ENCODE results near the gene NOBOX. TPM values are rescaled to one million over a fixed set of nuclear protein-coding genes. Genes with fewer than 3 reads are reported as not detected.
"Not testable (repeated sequence)": the region's sequence is repeated elsewhere in the genome, so short reads cannot be mapped to it uniquely, and the experiment has no call there.

NOBOX gene
- total RNA-seq (not detected), polyA plus RNA-seq (not detected)
- long read RNA-seq, donor 1: 0 reads
- long read RNA-seq, donor 2: 0 reads
- long read RNA-seq, donor 3: 0 reads
- long read RNA-seq, donor 4: 0 reads

- Histone ChIP-seq H3K27ac (ENCODE audit: low read length) (no peak within 1 kb of the TSS), H3K27me3 (ENCODE audit: control insufficient read depth, insufficient read depth) (no peaks in the 10 kb centered on the region), H3K4me1 (ENCODE audit: control insufficient read depth, insufficient read depth, low read length) (no peaks in the 10 kb centered on the region), H3K9me3 (ENCODE audit: control insufficient read depth, low read length) (no peaks in the 10 kb centered on the region), H3K4me3 (ENCODE audit: low read length) (no peak within 1 kb of the TSS)
- 96% methylated on average over 39 of the region's 39 CpGs for WGBS
- ATAC-seq: no peak
- intact Hi-C loops (cut with DNase I): no loop called here
- peak in 1 of 3 donors; percentile 44 for DNase-seq
These were observed at the start of gene NOBOX for GRCh38 chr7:144403649-144404061. Gene NOBOX (minus strand): TSS chr7:144403693.

GRCh38 chr7:144452064-144452463, 48.6 kb upstream of the NOBOX start:
- H3K4me1 ChIP-seq (ENCODE audit: control insufficient read depth, insufficient read depth, low read length): no peaks in the 10 kb centered on the region
- ATAC-seq (no peak), DNase-seq (no peak)
- H3K27ac ChIP-seq (ENCODE audit: low read length): no peak overlapping the region
- no peaks in the 10 kb centered on the region for H3K27me3 ChIP-seq (ENCODE audit: control insufficient read depth, insufficient read depth)
- 92% methylated on average over 5 of the region's 5 CpGs for WGBS
- H3K9me3 ChIP-seq (ENCODE audit: control insufficient read depth, low read length): no peaks in the 10 kb centered on the region
- H3K4me3 ChIP-seq (ENCODE audit: low read length): no peak overlapping the region
- intact Hi-C loops (cut with DNase I): no loop called here

DNA sequence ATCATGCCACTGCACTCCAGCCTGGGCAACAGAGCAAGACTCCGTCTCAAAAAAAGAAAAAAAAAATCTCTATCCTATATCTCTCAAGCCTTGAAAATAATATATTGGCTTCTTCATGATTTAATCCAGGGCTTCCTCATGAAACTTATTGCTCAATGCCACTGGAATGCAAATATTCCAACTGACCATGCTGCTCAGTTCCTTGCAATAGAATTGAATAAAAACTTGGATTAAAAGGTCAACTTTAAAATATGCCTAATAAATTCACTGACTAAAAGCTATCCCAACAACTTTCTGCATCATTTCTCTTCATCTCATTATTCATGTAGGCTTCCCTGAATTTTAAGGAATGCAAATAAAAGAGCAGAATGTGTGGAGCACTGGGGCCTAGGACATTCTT, 42.1 kb upstream of the NOBOX start:
- 67% methylated on average over 1 of the region's 1 CpG for WGBS
- no peak overlapping the region for H3K27ac ChIP-seq (ENCODE audit: low read length)
- H3K4me3 ChIP-seq (ENCODE audit: low read length): no peak overlapping the region
- no peaks in the 10 kb centered on the region for H3K9me3 ChIP-seq (ENCODE audit: control insufficient read depth, low read length)
- no peak for ATAC-seq
- intact Hi-C loops (cut with DNase I): no loop called here
- no peak for DNase-seq
- no peaks in the 10 kb centered on the region for H3K27me3 ChIP-seq (ENCODE audit: control insufficient read depth, insufficient read depth)
- no peaks in the 10 kb centered on the region for H3K4me1 ChIP-seq (ENCODE audit: control insufficient read depth, insufficient read depth, low read length)

DNA sequence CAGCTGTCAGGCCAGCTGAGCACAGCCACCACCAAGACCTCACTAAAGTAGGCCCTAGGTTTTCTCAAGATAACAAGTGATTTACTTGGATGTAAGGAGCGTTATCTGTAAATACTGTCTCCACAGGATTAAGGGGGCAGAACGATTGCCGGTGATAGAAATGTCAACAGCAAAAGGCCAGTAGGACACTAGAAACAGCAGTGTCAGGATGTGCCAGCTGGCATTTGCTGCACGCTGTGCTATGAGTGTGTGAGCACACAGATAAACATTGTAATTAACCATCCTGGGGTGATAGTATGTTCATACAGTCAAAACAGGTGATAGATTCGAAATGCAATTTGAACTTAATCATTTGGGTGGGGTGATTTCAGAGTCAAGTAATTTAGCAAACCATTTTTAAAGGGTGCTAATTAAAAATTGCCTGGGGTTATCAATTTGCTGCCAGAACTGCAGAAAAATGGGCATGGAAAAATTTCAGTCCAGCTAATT, 36.3 kb upstream of the NOBOX start:
- H3K27me3 ChIP-seq (ENCODE audit: control insufficient read depth, insufficient read depth): no peaks in the 10 kb centered on the region
- H3K9me3 ChIP-seq (ENCODE audit: control insufficient read depth, low read length): no peaks in the 10 kb centered on the region
- intact Hi-C loops (cut with DNase I): no loop called here
- H3K27ac ChIP-seq (ENCODE audit: low read length): no peak overlapping the region
- DNase-seq: no peak
- no peak for ATAC-seq
- no peak overlapping the region for H3K4me3 ChIP-seq (ENCODE audit: low read length)
- H3K4me1 ChIP-seq (ENCODE audit: control insufficient read depth, insufficient read depth, low read length): no peaks in the 10 kb centered on the region
- WGBS: 20% methylated on average over 5 of the region's 5 CpGs

GRCh38 chr7:144438759-144439158, 35.3 kb upstream of the NOBOX start:
- Histone ChIP-seq H3K4me3 (ENCODE audit: low read length) (no peak overlapping the region), H3K27ac (ENCODE audit: low read length) (no peak overlapping the region), H3K9me3 (ENCODE audit: control insufficient read depth, low read length) (no peaks in the 10 kb centered on the region), H3K4me1 (ENCODE audit: control insufficient read depth, insufficient read depth, low read length) (no peaks in the 10 kb centered on the region), H3K27me3 (ENCODE audit: control insufficient read depth, insufficient read depth) (no peaks in the 10 kb centered on the region)
- no peak for ATAC-seq
- no peak for DNase-seq
- intact Hi-C loops (cut with DNase I): no loop called here
- WGBS: 90% methylated on average over 3 of the region's 3 CpGs

DNA sequence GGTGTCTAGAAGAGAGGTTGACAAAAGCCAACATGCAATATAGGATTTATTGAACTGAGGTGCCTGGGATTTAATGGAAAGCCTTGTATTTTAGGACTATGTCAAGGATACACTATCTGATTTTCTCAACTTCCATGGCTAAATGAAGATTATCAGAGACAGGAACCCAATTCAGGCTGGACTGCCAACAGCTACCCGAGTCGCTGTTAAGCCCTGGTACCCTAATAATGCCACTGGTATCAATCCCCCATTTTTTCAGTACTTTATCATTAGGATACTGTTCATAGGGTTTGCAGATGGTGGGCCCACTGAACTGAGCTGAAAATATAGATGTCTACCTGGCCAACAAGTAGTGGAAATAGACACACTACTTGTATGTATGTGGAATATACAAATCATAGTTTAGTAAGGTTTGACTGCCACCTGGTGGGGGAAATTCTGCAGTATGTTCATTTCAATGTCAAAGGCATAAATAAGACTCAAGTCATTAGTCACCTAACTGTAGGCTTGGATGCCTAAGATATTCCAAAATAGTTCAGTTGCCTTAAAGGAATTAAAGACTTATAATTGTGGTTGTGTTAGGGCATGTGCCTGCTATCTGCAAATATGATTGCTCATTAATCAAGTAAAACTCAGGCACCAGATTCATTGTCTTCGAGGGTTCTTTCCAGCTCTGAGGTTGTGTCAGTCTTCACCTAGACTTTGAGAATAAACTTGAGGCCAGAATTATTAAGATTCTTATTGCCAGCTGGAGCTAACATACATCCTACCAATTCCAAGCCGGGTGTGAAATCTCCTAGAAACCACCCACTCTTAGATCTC, 34.1 kb upstream of the NOBOX start:
- no peaks in the 10 kb centered on the region for H3K4me1 ChIP-seq (ENCODE audit: control insufficient read depth, insufficient read depth, low read length)
- H3K27me3 ChIP-seq (ENCODE audit: control insufficient read depth, insufficient read depth): no peaks in the 10 kb centered on the region
- no peak overlapping the region for H3K4me3 ChIP-seq (ENCODE audit: low read length)
- no peaks in the 10 kb centered on the region for H3K9me3 ChIP-seq (ENCODE audit: control insufficient read depth, low read length)
- no peak for ATAC-seq
- peak in 2 of 3 donors; percentile 17 to 50 for DNase-seq
- intact Hi-C loops (cut with DNase I): no loop called here
- 82% methylated on average over 4 of the region's 4 CpGs for WGBS
- H3K27ac ChIP-seq (ENCODE audit: low read length): no peak overlapping the region

DNA sequence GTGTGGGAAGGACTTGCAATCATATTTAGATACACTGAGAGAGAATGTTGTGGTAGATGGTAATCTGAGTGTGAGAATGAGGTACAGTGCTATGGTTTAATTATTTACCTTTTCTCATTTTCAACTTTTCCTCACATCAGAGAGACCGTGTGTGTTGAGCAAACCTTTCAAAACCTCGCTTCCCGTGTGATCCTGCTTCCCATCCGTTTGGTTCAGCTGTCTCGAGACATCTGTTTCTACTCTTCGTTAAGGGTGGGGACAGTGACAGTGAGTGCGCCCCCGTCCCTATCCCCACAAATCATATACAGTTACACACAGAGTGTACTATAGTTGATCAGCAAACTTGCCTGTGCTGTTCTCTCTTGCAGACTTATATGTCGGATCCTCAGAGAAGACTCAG, 33.0 kb upstream of the NOBOX start:
- DNase-seq: no peak
- no peak for ATAC-seq

GRCh38 chr7:144428431-144428830, 24.9 kb upstream of the NOBOX start:
- H3K27ac ChIP-seq (ENCODE audit: low read length): no peak overlapping the region
- H3K4me3 ChIP-seq (ENCODE audit: low read length): no peak overlapping the region
- 71% methylated on average over 2 of the region's 2 CpGs for WGBS
- peaks cover 4% of the 10 kb centered on the region for H3K9me3 ChIP-seq (ENCODE audit: control insufficient read depth, low read length)
- ATAC-seq (no peak), DNase-seq (no peak)
- no peaks in the 10 kb centered on the region for H3K27me3 ChIP-seq (ENCODE audit: control insufficient read depth, insufficient read depth)
- intact Hi-C loops (cut with DNase I): no loop called here
- no peaks in the 10 kb centered on the region for H3K4me1 ChIP-seq (ENCODE audit: control insufficient read depth, insufficient read depth, low read length)

More for the DNA sequence above, 33.0 kb upstream of the NOBOX start:
- Histone ChIP-seq H3K4me3 (ENCODE audit: low read length) (no peak overlapping the region), H3K4me1 (ENCODE audit: control insufficient read depth, insufficient read depth, low read length) (no peaks in the 10 kb centered on the region), H3K9me3 (ENCODE audit: control insufficient read depth, low read length) (no peaks in the 10 kb centered on the region), H3K27me3 (ENCODE audit: control insufficient read depth, insufficient read depth) (no peaks in the 10 kb centered on the region), H3K27ac (ENCODE audit: low read length) (no peak overlapping the region)
- intact Hi-C loops (cut with DNase I): no loop called here
- 79% methylated on average over 9 of the region's 9 CpGs for WGBS

DNA sequence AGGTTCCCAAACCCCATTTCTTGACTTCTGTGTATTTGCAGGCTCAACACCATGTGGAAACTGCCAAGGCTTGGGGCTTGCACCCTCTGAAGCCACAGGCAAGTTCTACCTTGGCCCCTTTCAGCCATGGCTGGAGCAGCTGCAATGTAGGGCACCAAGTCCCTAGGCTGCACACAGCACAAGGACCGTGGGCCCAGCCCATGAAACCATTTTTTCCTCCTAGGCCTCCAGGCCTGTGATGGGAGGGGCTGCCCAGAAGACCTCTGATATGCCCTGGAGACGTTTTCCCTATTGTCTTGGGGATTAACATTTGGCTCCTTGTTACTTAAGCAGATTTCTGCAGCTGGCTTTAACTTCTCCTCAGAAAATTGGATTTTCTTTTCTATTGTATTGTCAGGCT, 24.0 kb upstream of the NOBOX start:
- WGBS: 40% methylated on average over 2 of the region's 2 CpGs

DNA sequence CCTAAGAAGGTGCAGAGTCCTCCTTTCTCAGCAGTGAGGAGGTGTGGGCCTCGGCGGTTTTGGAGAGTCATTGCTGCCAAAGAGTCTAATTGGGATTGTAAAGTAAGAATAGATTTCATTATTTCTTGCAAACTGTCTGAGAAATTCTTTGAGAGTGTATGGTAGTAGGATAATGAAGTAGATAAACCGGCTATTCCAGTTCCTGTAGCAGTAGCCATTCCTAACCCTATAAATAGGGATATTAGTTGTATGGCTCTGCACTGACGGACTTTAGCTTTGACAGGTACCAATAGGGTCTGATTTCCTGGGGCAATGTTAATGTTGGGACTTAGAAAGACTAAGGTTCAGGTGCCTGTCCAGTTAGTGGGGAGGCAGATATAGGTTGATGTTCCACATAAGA, 15.4 kb upstream of the NOBOX start:
- H3K27me3 ChIP-seq (ENCODE audit: control insufficient read depth, insufficient read depth); DNase-seq; H3K27ac ChIP-seq (ENCODE audit: low read length); intact Hi-C loops (cut with DNase I); H3K4me3 ChIP-seq (ENCODE audit: low read length); ATAC-seq; H3K9me3 ChIP-seq (ENCODE audit: control insufficient read depth, low read length); H3K4me1 ChIP-seq (ENCODE audit: control insufficient read depth, insufficient read depth, low read length): not testable (repeated sequence)
- WGBS: 87% methylated on average over 4 of the region's 4 CpGs

More for the DNA sequence above, 24.0 kb upstream of the NOBOX start:
- DNase-seq; H3K4me3 ChIP-seq (ENCODE audit: low read length); H3K4me1 ChIP-seq (ENCODE audit: control insufficient read depth, insufficient read depth, low read length); H3K27ac ChIP-seq (ENCODE audit: low read length); H3K27me3 ChIP-seq (ENCODE audit: control insufficient read depth, insufficient read depth); intact Hi-C loops (cut with DNase I); H3K9me3 ChIP-seq (ENCODE audit: control insufficient read depth, low read length); ATAC-seq: not testable (repeated sequence)

DNA sequence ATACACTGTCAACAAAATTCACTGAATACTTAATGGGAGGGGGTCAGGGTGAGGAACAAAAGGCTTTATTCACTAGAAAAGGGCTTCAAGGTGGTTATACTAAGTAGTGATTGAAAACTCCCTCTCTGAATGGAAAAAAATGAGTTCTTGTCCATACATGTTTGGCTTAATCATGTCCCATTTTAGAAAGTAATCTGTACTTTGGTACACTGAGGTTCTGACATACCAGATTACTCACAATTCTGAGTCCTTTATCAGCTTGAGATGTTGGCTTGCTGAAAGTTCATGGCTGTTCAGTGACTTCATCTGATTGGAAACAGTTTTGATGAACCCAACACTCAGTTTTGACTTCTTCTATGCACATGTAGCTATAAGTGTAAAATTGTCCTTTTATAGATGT, 12.8 kb upstream of the NOBOX start:
- no peak overlapping the region for H3K27ac ChIP-seq (ENCODE audit: low read length)
- no peak for ATAC-seq
- H3K4me3 ChIP-seq (ENCODE audit: low read length): no peak overlapping the region
- H3K4me1 ChIP-seq (ENCODE audit: control insufficient read depth, insufficient read depth, low read length): no peaks in the 10 kb centered on the region
- DNase-seq: no peak
- no peaks in the 10 kb centered on the region for H3K9me3 ChIP-seq (ENCODE audit: control insufficient read depth, low read length)
- intact Hi-C loops (cut with DNase I): no loop called here
- no peaks in the 10 kb centered on the region for H3K27me3 ChIP-seq (ENCODE audit: control insufficient read depth, insufficient read depth)
